Liver (tissue), 9 donors: ENCODE data around the gene CD180. TPM values are rescaled to one million over a fixed set of nuclear protein-coding genes. Genes with fewer than 3 reads are reported as not detected.

Experiments
- DNase-seq: peaks from one replicate; pipeline ENCODE4 v3.0.0-alpha.2; 2017; ENCODE audit warnings: low spot score
- H3K27ac ChIP-seq, 2 donors: one replicate each; pipeline ENCODE4 v1.7.0; 2013; ENCODE audit warnings: inconsistent platforms in 2 of 2, low read length in 2 of 2, control low read depth in 1 of 2, low read depth in 1 of 2, mild to moderate bottlenecking in 1 of 2
- H3K27me3 ChIP-seq, 4 donors: one replicate each; pipeline versions ENCODE4 v1.6.1 to v1.7.0; 2013; ENCODE audit warnings: low read length in 3 of 4, inconsistent platforms in 1 of 4, mild to moderate bottlenecking in 1 of 4, moderate library complexity in 1 of 4; ENCODE audit not compliant: control insufficient read depth in 4 of 4, insufficient read depth in 4 of 4
- H3K36me3 ChIP-seq, 4 donors: one replicate each; pipeline versions ENCODE4 v1.6.1 to v1.7.0; 2013; ENCODE audit warnings: low read length in 3 of 4, mild to moderate bottlenecking in 3 of 4, low read depth in 1 of 4, moderate library complexity in 1 of 4; ENCODE audit not compliant: control insufficient read depth in 4 of 4, insufficient read depth in 3 of 4
- H3K4me1 ChIP-seq, 4 donors: one replicate each; pipeline versions ENCODE4 v1.6.1 to v1.7.0; 2013; ENCODE audit warnings: low read length in 3 of 4, mild to moderate bottlenecking in 3 of 4, moderate library complexity in 1 of 4; ENCODE audit not compliant: control insufficient read depth in 4 of 4, insufficient read depth in 4 of 4
- H3K4me3 ChIP-seq, 3 donors: one replicate each; pipeline versions ENCODE4 v1.6.1 to v1.7.0; 2013; ENCODE audit warnings: low read length in 3 of 3, control low read depth in 1 of 3, low read depth in 1 of 3, mild to moderate bottlenecking in 1 of 3
- H3K9ac ChIP-seq, 2 donors: one replicate each; pipeline ENCODE4 v1.7.0; 2013; ENCODE audit warnings: low read length in 2 of 2, mild to moderate bottlenecking in 2 of 2, moderate library complexity in 2 of 2, control low read depth in 1 of 2, low read depth in 1 of 2
- H3K9me3 ChIP-seq, 4 donors: one replicate each; pipeline versions ENCODE4 v1.6.1 to v1.7.0; 2013; ENCODE audit warnings: low read length in 3 of 4; ENCODE audit not compliant: control insufficient read depth in 4 of 4
- EGR1 ChIP-seq, 2 donors: IDR thresholded peaks; 2 replicates each; pipeline ENCODE4 v1.6.1; 2016 to 2018; ENCODE audit warnings: antibody characterized with exemption in 2 of 2, low read depth in 2 of 2
- FOXA1 ChIP-seq: IDR thresholded peaks from 2 replicates; pipeline ENCODE4 v1.6.1; 2016; ENCODE audit warnings: antibody characterized with exemption
- FOXA2 ChIP-seq: IDR thresholded peaks from 2 replicates; pipeline ENCODE4 v1.6.1; 2016; ENCODE audit warnings: antibody characterized with exemption
- GABPA ChIP-seq, 2 donors: IDR thresholded peaks in 1 of 2; conservative IDR thresholded peaks in 1 of 2; 2 replicates each; pipeline ENCODE4 v1.6.1; 2016; ENCODE audit warnings: antibody characterized with exemption in 2 of 2, mild to moderate bottlenecking in 1 of 2, moderate library complexity in 1 of 2
- HNF4A ChIP-seq, 2 donors: conservative IDR thresholded peaks; 2 replicates each; pipeline ENCODE4 v1.6.1; 2016; ENCODE audit warnings: antibody characterized with exemption in 2 of 2, mild to moderate bottlenecking in 2 of 2
- HNF4G ChIP-seq: IDR thresholded peaks from 2 replicates; pipeline ENCODE4 v1.6.1; 2016; ENCODE audit warnings: antibody characterized with exemption
- NR2F2 ChIP-seq: IDR thresholded peaks from 2 replicates; pipeline ENCODE4 v1.6.1; 2016; ENCODE audit warnings: antibody characterized with exemption
- RAD21 ChIP-seq, 2 donors: IDR thresholded peaks; 2 replicates each; pipeline ENCODE4 v1.6.1; 2016; ENCODE audit warnings: antibody characterized with exemption in 2 of 2, mild to moderate bottlenecking in 2 of 2
- RXRA ChIP-seq, 2 donors: IDR thresholded peaks; 2 replicates each; pipeline ENCODE4 v1.6.1; 2017 to 2018; ENCODE audit warnings: antibody characterized with exemption in 2 of 2, mild to moderate bottlenecking in 1 of 2
- TAF1 ChIP-seq: conservative IDR thresholded peaks from 2 replicates; pipeline ENCODE4 v1.6.1; 2016; ENCODE audit warnings: antibody characterized with exemption, mild to moderate bottlenecking
- YY1 ChIP-seq: IDR thresholded peaks from 2 replicates; pipeline ENCODE4 v1.6.1; 2016; ENCODE audit warnings: antibody characterized with exemption, mild to moderate bottlenecking
- WGBS: extraction: QIAGEN DNeasy Blood & Tissue Kit; methylation state at CpG from one replicate; pipeline ENCODE4 v1.1.7; 2013; 5-methylcytosine and 5-hydroxymethylcytosine counted together
- polyA plus RNA-seq, 2 donors: library from polyadenylated mRNA; stranded (reverse) in 1 of 2; unstranded in 1 of 2; fragments of 200-250 nt in 1 of 2; fragments of >200 nt in 1 of 2; fragmentation: Nextera tagmentation in 1 of 2; extraction: Ambion mirVana in 1 of 2; gene quantifications; one replicate each; pipeline versions ENCODE4 v1.2.1 to v1.2.3, GENCODE V29; 2013 to 2015
- total RNA-seq, 2 donors: library from RNA; depleted of rRNA; stranded (reverse); fragments of >200 nt; gene quantifications; one replicate each; pipeline ENCODE4 v1.2.3, GENCODE V29; 2014
- TF ChIP-seq, protein P1 (sequence below): fragments of 150-350 bp; IDR thresholded peaks from 2 replicates; pipeline ENCODE4 v1.5.1; 2017; ENCODE audit warnings: improper control_type of control experiment, low read depth, low read length; ENCODE audit not compliant: missing input control
- TF ChIP-seq, protein P2 (sequence below): IDR thresholded peaks from 2 replicates; pipeline ENCODE4 v1.6.1; 2016; ENCODE audit warnings: antibody characterized with exemption
- TF ChIP-seq, protein P3 (sequence below): IDR thresholded peaks from 2 replicates; pipeline ENCODE4 v1.6.1; 2016; ENCODE audit warnings: antibody characterized with exemption, mild to moderate bottlenecking
- TF ChIP-seq, protein P4 (sequence below): IDR thresholded peaks from 2 replicates; pipeline ENCODE4 v1.6.1; 2016; ENCODE audit warnings: antibody characterized with exemption
- donor health status: healthy.
- donor health status: healthy.
- donor health status: healthy.
- donor health status: healthy.
- donor health status: healthy.

The CD180 gene
- total and polyA plus RNA-seq, 4 donors: 0.33 to 3.7 (median 0.78) TPM

DNA sequence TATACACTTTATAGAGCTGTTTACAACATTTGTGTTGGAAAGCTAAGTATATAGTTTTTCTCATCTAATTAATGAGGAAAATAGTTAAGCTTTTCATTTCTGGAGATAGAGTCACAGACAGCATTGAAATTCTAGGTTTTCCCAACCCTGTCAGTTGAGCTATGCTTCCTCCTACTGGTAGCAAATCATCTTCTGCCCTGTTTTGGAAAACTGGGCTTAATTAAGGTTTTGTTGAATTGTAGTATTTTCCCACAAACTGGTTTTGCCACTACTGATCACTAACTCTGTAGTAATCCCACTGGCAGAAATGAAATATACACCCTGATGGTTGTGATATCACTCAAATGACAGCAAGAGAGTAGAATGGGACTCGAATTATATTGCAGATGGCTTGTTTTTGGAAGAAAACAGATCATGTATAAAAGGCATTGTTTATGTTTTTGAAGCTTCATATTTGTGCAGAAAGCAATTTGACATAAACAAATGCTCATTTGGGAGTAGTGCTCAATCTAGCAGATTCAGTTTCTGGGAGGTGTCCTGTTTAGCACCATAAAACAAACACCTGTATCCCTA is 46.6 kb downstream of the CD180 start:
- H3K9me3 ChIP-seq: no peaks in the 10 kb centered on the region
- H3K27ac ChIP-seq: no peak overlapping the region
- H3K27me3 ChIP-seq: no peaks in the 10 kb centered on the region
- TF ChIP-seq TAF1 (no peak), RAD21 (IDR thresholded peaks at IDR 0.05) (peak; percentile 82 to 85), RXRA (IDR thresholded peaks at IDR 0.05) (no peak), GABPA (IDR thresholded peaks at IDR 0.05 in 1 of 2, conservative IDR thresholded peaks at IDR 0.05 in 1 of 2) (no peak), NR2F2 (no peak)
- TF ChIP-seq, protein P1, sequence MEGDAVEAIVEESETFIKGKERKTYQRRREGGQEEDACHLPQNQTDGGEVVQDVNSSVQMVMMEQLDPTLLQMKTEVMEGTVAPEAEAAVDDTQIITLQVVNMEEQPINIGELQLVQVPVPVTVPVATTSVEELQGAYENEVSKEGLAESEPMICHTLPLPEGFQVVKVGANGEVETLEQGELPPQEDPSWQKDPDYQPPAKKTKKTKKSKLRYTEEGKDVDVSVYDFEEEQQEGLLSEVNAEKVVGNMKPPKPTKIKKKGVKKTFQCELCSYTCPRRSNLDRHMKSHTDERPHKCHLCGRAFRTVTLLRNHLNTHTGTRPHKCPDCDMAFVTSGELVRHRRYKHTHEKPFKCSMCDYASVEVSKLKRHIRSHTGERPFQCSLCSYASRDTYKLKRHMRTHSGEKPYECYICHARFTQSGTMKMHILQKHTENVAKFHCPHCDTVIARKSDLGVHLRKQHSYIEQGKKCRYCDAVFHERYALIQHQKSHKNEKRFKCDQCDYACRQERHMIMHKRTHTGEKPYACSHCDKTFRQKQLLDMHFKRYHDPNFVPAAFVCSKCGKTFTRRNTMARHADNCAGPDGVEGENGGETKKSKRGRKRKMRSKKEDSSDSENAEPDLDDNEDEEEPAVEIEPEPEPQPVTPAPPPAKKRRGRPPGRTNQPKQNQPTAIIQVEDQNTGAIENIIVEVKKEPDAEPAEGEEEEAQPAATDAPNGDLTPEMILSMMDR: peak; percentile 48
- TF ChIP-seq, protein P2, sequence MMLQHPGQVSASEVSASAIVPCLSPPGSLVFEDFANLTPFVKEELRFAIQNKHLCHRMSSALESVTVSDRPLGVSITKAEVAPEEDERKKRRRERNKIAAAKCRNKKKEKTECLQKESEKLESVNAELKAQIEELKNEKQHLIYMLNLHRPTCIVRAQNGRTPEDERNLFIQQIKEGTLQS: no peak
- TF ChIP-seq, protein P3, sequence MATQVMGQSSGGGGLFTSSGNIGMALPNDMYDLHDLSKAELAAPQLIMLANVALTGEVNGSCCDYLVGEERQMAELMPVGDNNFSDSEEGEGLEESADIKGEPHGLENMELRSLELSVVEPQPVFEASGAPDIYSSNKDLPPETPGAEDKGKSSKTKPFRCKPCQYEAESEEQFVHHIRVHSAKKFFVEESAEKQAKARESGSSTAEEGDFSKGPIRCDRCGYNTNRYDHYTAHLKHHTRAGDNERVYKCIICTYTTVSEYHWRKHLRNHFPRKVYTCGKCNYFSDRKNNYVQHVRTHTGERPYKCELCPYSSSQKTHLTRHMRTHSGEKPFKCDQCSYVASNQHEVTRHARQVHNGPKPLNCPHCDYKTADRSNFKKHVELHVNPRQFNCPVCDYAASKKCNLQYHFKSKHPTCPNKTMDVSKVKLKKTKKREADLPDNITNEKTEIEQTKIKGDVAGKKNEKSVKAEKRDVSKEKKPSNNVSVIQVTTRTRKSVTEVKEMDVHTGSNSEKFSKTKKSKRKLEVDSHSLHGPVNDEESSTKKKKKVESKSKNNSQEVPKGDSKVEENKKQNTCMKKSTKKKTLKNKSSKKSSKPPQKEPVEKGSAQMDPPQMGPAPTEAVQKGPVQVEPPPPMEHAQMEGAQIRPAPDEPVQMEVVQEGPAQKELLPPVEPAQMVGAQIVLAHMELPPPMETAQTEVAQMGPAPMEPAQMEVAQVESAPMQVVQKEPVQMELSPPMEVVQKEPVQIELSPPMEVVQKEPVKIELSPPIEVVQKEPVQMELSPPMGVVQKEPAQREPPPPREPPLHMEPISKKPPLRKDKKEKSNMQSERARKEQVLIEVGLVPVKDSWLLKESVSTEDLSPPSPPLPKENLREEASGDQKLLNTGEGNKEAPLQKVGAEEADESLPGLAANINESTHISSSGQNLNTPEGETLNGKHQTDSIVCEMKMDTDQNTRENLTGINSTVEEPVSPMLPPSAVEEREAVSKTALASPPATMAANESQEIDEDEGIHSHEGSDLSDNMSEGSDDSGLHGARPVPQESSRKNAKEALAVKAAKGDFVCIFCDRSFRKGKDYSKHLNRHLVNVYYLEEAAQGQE: no peak
- 87% methylated on average over 1 of the region's 1 CpG for WGBS
- H3K4me3 ChIP-seq: no peak overlapping the region
- H3K36me3 ChIP-seq: peaks cover 2 to 47% (median 24%) of the 10 kb centered on the region in 4 donors
- peaks cover 0 to 3% (median under 1%) of the 10 kb centered on the region in 4 donors for H3K4me1 ChIP-seq
- DNase-seq: no peak
- no peak overlapping the region for H3K9ac ChIP-seq

DNA sequence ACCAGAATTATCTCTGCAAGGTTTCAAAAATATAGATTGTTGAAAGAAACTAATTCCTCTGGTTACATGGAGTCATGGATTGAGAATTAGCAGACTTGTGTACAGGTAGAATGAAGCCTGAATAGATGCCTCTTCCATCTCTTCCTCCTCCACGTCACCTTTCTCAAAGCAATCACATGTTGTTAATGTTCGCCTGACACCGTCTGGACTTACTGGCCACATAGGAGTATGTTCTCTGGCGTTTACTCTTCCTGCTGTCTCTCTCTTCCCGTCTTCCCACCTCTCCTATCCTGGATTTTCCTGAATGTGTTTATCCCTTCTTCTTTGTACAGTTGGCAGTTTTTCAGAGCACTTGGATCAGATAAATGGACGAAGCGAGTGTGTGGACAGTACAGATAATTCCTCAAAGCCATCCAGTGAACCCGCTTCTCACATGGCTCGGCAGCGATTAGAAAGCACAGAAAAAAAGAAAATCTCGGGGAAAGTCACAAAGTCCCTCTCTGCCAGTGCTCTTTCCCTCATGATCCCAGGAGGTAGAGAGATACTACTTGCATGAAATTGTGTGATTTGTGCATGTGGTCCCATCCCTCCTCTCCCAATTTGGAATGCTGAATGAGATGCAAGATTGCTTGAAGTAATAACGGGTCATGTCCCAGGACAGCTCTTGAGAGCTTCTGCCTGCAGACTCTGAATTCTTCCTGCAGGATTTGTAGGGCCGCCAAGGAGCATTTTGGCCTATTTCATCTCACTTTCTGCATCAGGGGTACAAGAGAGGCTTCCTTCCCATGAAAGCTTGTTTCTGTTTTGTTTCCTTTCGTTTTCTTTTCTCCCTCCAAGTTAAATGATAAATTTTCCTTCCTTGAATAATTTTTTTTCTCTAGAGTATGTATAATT is 47.3 kb downstream of the CD180 start:
- Histone ChIP-seq H3K27ac (no peak overlapping the region), H3K4me1 (peaks cover 0 to 10% (median 7%) of the 10 kb centered on the region in 4 donors), H3K36me3 (peaks cover 2 to 50% (median 21%) of the 10 kb centered on the region in 4 donors), H3K4me3 (no peak overlapping the region), H3K27me3 (no peaks in the 10 kb centered on the region), H3K9ac (no peak overlapping the region), H3K9me3 (no peaks in the 10 kb centered on the region)
- TF ChIP-seq FOXA1: no peak
- TF ChIP-seq, protein P2: no peak
- TF ChIP-seq YY1: no peak
- no peak for TF ChIP-seq HNF4G
- TF ChIP-seq EGR1 (IDR thresholded peaks at IDR 0.05; ENCODE audit: low read depth in 2 of 2): no peak
- TF ChIP-seq, protein P4, sequence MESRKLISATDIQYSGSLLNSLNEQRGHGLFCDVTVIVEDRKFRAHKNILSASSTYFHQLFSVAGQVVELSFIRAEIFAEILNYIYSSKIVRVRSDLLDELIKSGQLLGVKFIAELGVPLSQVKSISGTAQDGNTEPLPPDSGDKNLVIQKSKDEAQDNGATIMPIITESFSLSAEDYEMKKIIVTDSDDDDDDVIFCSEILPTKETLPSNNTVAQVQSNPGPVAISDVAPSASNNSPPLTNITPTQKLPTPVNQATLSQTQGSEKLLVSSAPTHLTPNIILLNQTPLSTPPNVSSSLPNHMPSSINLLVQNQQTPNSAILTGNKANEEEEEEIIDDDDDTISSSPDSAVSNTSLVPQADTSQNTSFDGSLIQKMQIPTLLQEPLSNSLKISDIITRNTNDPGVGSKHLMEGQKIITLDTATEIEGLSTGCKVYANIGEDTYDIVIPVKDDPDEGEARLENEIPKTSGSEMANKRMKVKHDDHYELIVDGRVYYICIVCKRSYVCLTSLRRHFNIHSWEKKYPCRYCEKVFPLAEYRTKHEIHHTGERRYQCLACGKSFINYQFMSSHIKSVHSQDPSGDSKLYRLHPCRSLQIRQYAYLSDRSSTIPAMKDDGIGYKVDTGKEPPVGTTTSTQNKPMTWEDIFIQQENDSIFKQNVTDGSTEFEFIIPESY: no peak
- TF ChIP-seq FOXA2: no peak
- no peak for TF ChIP-seq HNF4A (conservative IDR thresholded peaks at IDR 0.05)
- WGBS: 77% methylated on average over 14 of the region's 14 CpGs
- no peak for DNase-seq
